Body of pancreas (tissue), 4 donors: ENCODE results near the gene ABHD17A. TPM values are rescaled to one million over a fixed set of nuclear protein-coding genes. Genes with fewer than 3 reads are reported as not detected.

Experiments
- ATAC-seq: fragments of 150-250 bp; one replicate; pipeline ENCODE4 v1.9.1; 2016
- DNase-seq, 4 donors: peaks; one replicate each; pipeline ENCODE4 v3.0.0-alpha.2; 2019
- H3K27ac ChIP-seq, 4 donors: fragments of 200-600 bp; sonication (generic); 1 replicate in 3 of 4; 2 replicates in 1 of 4; pipeline versions ENCODE4 v1.5.1 to v1.6.1; 2016 to 2019; ENCODE audit warnings: mild to moderate bottlenecking in 1 of 4, mixed read lengths in 1 of 4, moderate library complexity in 1 of 4
- H3K27me3 ChIP-seq, 2 donors: fragments of 200-600 bp; sonication (generic); one replicate each; pipeline ENCODE4 v1.6.0; 2016; ENCODE audit warnings: mild to moderate bottlenecking in 1 of 2
- H3K36me3 ChIP-seq, 2 donors: fragments of 200-600 bp; sonication (generic); replicated peaks in 1 of 2; 2 replicates each; pipeline ENCODE4 v1.5.1; 2016; ENCODE audit warnings: low read depth in 2 of 2; ENCODE audit not compliant: insufficient read depth in 1 of 2
- H3K4me1 ChIP-seq: fragments of 200-600 bp; sonication (generic); one replicate; pipeline ENCODE4 v1.6.0; 2016
- H3K4me3 ChIP-seq, 2 donors: fragments of 200-600 bp; sonication (generic); 1 replicate in 1 of 2; 2 replicates in 1 of 2; pipeline ENCODE4 v1.5.1; 2016 to 2019
- H3K9me3 ChIP-seq, 3 donors: fragments of 200-600 bp; sonication (generic); 1 replicate in 2 of 3; 2 replicates in 1 of 3; pipeline ENCODE4 v1.5.1; 2016
- POLR2A ChIP-seq, 3 donors: fragments of 450-650 bp; IDR thresholded peaks; one replicate each; pipeline ENCODE4 v1.6.1; 2016; ENCODE audit warnings: antibody characterized with exemption in 3 of 3, mild to moderate bottlenecking in 2 of 3
- WGBS, 2 donors: methylation state at CpG; one replicate each; pipeline ENCODE4 v1.1.5; 2017; 5-methylcytosine and 5-hydroxymethylcytosine counted together
- intact Hi-C: fragments of 100-400 bp; cut with DNase I; formaldehyde crosslinking; loops from one replicate; pipeline ENCODE4 v1.15.1; 2023
- total RNA-seq, 2 donors: library from RNA; depleted of rRNA; stranded (reverse); fragments of >200 nt; gene quantifications; one replicate each; pipeline ENCODE4 v1.1.0, GENCODE V29; 2016
- TF ChIP-seq, protein P1 (sequence below), 7 experiments: fragments of 450-650 bp in 4 of 7; fragments of 200-600 bp in 3 of 7; sonication (generic) in 3 of 7; IDR thresholded peaks; one replicate each; pipeline ENCODE4 v1.5.1; 2016 to 2019; ENCODE audit warnings: antibody characterized with exemption in 7 of 7

ABHD17A gene
- total RNA-seq, 2 donors from 2014 or later, result 56.8 to 100 TPM

DNA sequence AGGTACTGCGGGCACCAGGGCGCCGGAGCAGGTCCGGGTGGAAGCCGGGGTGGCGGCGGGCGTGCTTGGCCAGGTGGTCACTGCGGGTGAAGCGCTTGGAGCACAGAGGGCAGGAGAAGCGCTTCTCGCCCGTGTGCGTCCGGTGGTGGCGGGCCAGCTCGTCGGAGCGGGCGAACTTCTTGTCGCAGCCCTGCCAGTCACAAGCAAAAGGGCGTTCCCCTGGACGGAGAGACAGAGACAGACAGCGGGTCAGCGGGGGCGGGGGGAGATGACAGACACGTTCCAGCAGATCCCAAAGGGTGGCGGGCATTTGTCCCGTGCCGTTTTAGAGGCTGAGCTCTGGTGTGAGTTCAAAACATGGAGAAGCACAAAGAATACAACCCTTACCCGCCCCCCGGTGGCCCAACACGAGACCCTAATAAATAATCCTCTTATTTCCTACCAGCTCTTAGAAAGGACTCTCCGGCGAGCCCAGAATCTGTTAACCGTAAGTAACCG is 30.7 kb downstream of the ABHD17A start:
- H3K9me3 ChIP-seq, result no peaks in the 10 kb centered on the region
- no peak for TF ChIP-seq POLR2A (IDR thresholded peaks at IDR 0.05)
- TF ChIP-seq, protein P1, sequence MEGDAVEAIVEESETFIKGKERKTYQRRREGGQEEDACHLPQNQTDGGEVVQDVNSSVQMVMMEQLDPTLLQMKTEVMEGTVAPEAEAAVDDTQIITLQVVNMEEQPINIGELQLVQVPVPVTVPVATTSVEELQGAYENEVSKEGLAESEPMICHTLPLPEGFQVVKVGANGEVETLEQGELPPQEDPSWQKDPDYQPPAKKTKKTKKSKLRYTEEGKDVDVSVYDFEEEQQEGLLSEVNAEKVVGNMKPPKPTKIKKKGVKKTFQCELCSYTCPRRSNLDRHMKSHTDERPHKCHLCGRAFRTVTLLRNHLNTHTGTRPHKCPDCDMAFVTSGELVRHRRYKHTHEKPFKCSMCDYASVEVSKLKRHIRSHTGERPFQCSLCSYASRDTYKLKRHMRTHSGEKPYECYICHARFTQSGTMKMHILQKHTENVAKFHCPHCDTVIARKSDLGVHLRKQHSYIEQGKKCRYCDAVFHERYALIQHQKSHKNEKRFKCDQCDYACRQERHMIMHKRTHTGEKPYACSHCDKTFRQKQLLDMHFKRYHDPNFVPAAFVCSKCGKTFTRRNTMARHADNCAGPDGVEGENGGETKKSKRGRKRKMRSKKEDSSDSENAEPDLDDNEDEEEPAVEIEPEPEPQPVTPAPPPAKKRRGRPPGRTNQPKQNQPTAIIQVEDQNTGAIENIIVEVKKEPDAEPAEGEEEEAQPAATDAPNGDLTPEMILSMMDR (IDR thresholded peaks at IDR 0.05), result no peak
- H3K4me1 ChIP-seq, result peaks cover 56% of the 10 kb centered on the region
- ATAC-seq, result no peak
- no peak for DNase-seq
- 83 to 84% methylated on average over 18 to 32 of the region's 37 CpGs for WGBS, 2 donors
- H3K27ac ChIP-seq, result peak overlapping the region in 3 of 4 donors; percentile 16 to 88 (median 86)
- no peaks in the 10 kb centered on the region for H3K36me3 ChIP-seq
- H3K27me3 ChIP-seq, result no peaks in the 10 kb centered on the region
- intact Hi-C loops, result no loop called here
- H3K4me3 ChIP-seq, result no peak overlapping the region

DNA sequence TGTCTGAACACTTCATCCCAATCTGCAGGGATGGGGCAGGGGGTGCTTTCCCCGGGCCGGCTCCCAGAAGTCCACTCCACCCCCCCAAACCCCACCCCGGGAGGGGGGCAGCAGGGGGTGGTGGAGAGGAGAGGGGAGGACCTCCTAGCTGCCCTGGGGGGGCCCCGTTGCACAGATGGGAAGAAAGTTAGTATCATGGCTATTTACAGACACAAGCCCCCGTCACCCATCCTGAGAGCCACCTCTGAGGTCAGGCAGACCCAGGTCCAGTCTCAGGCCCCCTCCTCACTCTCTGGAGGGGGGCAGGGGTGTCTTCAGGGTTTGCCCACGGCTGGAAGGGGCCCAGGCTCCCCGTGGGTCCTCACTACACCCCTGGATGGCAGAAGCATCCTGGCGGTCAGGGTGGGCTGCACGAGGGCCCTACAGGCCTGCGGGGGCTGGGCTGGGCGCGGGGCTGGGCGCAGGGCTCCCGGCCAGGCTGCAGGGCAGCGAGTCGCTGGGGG is 31.2 kb downstream of the ABHD17A start:
- no peak for TF ChIP-seq POLR2A (IDR thresholded peaks at IDR 0.05)
- TF ChIP-seq, protein P1 (IDR thresholded peaks at IDR 0.05), result no peak
- H3K36me3 ChIP-seq, result no peaks in the 10 kb centered on the region
- H3K4me1 ChIP-seq, result peaks cover 54% of the 10 kb centered on the region
- H3K4me3 ChIP-seq, result no peak overlapping the region
- ATAC-seq (no peak), DNase-seq (peak in 1 of 4 donors; percentile 11)
- H3K9me3 ChIP-seq, result no peaks in the 10 kb centered on the region
- H3K27ac ChIP-seq, result no peak overlapping the region
- no peaks in the 10 kb centered on the region for H3K27me3 ChIP-seq
- intact Hi-C loops, result no loop called here
- 68 to 80% methylated on average over 1 to 7 of the region's 16 CpGs for WGBS, 2 donors

DNA sequence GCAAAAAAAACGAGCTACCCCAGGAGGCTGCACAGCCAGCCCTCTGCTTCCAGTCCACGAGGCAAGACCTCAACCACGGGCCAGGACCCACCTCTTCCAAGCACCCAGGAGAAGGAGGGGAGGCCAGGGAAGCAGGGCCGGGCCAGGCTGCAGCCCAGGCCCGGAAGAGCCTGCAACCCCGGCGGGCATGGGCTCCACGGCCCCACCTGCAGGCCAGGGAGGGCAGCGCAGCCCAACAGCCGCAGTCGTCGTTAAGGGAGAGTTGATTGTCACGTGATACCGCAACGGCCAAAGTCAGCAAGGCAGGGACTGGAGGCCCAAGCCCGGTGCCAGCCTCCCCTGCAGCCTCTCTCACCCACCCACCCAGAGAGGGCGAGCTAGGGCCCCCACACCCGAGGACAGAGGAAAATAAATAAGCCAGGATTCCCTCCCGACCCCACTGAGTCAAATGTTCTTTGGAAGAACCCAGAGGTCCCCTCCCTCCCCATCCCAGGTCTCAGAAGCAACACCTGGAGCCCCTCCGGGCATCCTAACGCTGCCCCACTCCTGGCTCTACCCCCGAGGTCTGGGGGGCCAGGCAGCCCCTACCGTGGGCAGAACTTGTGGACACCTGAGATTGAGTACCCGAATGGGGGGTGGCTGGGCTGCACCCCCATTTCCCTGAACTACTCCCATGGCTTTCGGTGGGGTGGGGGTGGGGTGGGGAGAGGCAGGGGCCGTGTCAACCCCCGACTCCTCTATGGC is 31.8 kb downstream of the ABHD17A start:
- Histone ChIP-seq H3K4me3 (no peak overlapping the region), H3K27me3 (no peaks in the 10 kb centered on the region), H3K27ac (peak overlapping the region in 1 of 4 donors; percentile 3), H3K9me3 (no peaks in the 10 kb centered on the region), H3K4me1 (peaks cover 53% of the 10 kb centered on the region), H3K36me3 (no peaks in the 10 kb centered on the region)
- 21 to 25% methylated on average over 13 to 26 of the region's 27 CpGs for WGBS, 2 donors
- ATAC-seq (peak; percentile 56), DNase-seq (peak; percentile 84 to 88 (median 84))
- TF ChIP-seq, protein P1 (IDR thresholded peaks at IDR 0.05), result peak; percentile 77 to 92 (median 90)
- no peak for TF ChIP-seq POLR2A (IDR thresholded peaks at IDR 0.05)
- intact Hi-C loops, result no loop called here

DNA sequence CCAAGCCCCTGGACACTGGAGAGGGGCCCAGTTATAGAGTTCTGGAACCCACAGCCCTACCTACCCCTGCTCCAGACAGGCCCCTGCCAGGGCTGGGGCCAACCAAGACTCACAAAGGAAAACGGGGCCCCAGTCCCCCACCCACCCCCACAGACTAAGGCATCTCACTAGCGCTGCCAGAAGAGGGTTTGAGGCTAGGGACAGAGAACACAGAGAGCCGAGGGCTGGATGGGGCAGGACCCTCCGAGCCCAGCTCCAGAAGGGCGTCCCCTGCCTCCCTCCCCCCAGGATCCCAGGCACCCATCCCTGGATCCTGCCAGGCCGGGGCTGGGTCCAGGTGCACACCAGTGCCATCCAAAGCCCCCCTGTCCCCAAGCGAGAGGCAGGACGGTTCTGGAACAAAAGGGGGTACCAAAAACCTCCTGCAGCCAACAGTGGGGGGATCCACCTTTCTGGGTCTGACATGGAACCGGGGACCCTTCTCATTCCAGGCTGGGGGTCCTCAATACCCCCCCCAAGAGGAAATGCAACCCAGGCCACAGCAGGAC is 32.6 kb downstream of the ABHD17A start:
- Histone ChIP-seq H3K36me3 (no peaks in the 10 kb centered on the region), H3K4me3 (no peak overlapping the region), H3K4me1 (peaks cover 45% of the 10 kb centered on the region), H3K27me3 (no peaks in the 10 kb centered on the region), H3K9me3 (no peaks in the 10 kb centered on the region), H3K27ac (no peak overlapping the region)
- no peak for DNase-seq
- no peak for TF ChIP-seq POLR2A (IDR thresholded peaks at IDR 0.05)
- TF ChIP-seq, protein P1 (IDR thresholded peaks at IDR 0.05), result no peak
- no peak for ATAC-seq
- WGBS, 2 donors, result 67% methylated on average over 9 of the region's 9 CpGs; no CpG with 5 or more reads in 1 of the 2 donors
- intact Hi-C loops, result no loop called here
